C4-2B (cell line): ENCODE measurements around the gene CHST11.

Experiments
- H3K27ac ChIP-seq: fragments of 450-650 bp; 2 replicates; pipeline ENCODE4 v1.5.1; 2017
- CTCF ChIP-seq: fragments of 450-650 bp; conservative IDR thresholded peaks from 2 replicates; pipeline ENCODE4 v1.5.1; 2017; ENCODE audit warnings: mild to moderate bottlenecking
- ZFX ChIP-seq: fragments of 450-650 bp; IDR thresholded peaks from 2 replicates; pipeline ENCODE4 v1.6.1; 2017

CHST11 gene

GRCh38 chr12:104475271-104475670 lies 18.5 kb downstream of the CHST11 start:
- TF ChIP-seq CTCF (no peak), ZFX (no peak)
- no peak overlapping the region for H3K27ac ChIP-seq

- TF ChIP-seq ZFX (no peak), CTCF (no peak)
- no peak overlapping the region for H3K27ac ChIP-seq
Measured at GRCh38 chr12:104477510-104478390, 21.0 kb downstream of the CHST11 start.

GRCh38 chr12:104478396-104479122 lies 21.8 kb downstream of the CHST11 start:
- H3K27ac ChIP-seq, result no peak overlapping the region
- TF ChIP-seq CTCF (no peak), ZFX (no peak)

- TF ChIP-seq CTCF, result no peak
- TF ChIP-seq ZFX, result no peak
- H3K27ac ChIP-seq, result no peak overlapping the region
Measured at GRCh38 chr12:104479123-104479662, 22.4 kb downstream of the CHST11 start.

- no peak overlapping the region for H3K27ac ChIP-seq
- no peak for TF ChIP-seq CTCF
- TF ChIP-seq ZFX, result no peak
Measured at GRCh38 chr12:104480012-104480411, 23.3 kb downstream of the CHST11 start.

GRCh38 chr12:104480826-104481440 lies 24.2 kb downstream of the CHST11 start:
- TF ChIP-seq CTCF, result no peak
- no peak for TF ChIP-seq ZFX

More at GRCh38 chr12:104480826-104481440, 24.2 kb downstream of the CHST11 start:
- H3K27ac ChIP-seq, result no peak overlapping the region
